ENCODE results near the gene IRS1.
A peak's percentile ranks its signal among the peaks of the same experiment; 100 is the strongest.

IRS1 gene

DNA sequence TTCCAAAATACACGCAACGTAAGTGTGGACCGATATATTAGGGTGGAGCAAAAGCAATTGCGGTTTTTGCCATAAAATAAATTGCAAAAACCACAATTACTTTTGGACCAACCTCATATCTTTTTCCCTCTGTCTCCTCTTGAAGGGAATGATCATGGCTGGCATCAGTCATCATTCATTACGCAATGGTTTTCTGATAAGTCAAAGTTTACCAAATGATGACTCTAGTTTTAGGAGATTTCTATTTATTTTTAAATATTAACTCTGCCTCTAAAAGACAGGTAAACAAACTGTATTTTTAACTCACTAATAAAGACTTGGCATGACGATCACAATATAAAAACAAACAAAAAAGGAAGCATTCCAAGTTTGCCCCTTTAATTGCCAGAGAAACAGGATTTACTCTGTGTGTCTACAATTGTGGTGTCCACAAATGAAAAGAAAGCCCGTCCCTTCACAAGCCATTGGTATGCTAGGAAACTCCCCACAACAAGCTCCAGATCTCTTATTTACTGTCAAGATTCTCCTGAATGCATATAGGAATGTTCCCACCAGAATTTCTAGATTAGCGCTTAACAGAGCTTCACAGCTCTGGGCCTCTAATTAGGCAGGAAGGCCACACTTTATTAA is 61.3 kb downstream of the IRS1 start:
- H3K27ac ChIP-seq, result peak overlapping the region; percentile 73; the same call in 1 of the 2 replicates
- TF ChIP-seq ZFX (IDR thresholded peaks at IDR 0.05), result no peak
- TF ChIP-seq, protein P1, sequence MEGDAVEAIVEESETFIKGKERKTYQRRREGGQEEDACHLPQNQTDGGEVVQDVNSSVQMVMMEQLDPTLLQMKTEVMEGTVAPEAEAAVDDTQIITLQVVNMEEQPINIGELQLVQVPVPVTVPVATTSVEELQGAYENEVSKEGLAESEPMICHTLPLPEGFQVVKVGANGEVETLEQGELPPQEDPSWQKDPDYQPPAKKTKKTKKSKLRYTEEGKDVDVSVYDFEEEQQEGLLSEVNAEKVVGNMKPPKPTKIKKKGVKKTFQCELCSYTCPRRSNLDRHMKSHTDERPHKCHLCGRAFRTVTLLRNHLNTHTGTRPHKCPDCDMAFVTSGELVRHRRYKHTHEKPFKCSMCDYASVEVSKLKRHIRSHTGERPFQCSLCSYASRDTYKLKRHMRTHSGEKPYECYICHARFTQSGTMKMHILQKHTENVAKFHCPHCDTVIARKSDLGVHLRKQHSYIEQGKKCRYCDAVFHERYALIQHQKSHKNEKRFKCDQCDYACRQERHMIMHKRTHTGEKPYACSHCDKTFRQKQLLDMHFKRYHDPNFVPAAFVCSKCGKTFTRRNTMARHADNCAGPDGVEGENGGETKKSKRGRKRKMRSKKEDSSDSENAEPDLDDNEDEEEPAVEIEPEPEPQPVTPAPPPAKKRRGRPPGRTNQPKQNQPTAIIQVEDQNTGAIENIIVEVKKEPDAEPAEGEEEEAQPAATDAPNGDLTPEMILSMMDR (conservative IDR thresholded peaks at IDR 0.05), result no peak

DNA sequence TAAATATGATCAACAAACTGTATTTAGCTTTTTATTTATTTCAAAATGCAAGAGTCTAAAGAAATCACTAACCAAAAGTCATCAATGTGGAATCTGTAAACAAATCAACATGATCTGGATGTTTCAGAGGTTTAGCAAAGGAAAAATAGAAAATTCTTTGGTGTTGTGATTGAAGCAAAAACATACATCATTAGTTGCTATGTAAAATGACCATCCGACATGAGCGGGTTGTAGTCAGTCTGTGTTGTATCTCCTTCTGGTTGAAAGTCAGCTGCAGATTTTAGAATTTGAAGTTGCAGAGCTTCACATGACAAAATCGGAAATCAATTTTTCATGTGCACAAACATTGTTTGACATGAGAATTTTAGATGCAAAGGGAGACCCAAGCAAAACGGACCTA is 63.2 kb downstream of the IRS1 start:
- TF ChIP-seq ZFX (IDR thresholded peaks at IDR 0.05), result no peak
- TF ChIP-seq, protein P1 (conservative IDR thresholded peaks at IDR 0.05), result no peak
- H3K27ac ChIP-seq, result no peak overlapping the region

DNA sequence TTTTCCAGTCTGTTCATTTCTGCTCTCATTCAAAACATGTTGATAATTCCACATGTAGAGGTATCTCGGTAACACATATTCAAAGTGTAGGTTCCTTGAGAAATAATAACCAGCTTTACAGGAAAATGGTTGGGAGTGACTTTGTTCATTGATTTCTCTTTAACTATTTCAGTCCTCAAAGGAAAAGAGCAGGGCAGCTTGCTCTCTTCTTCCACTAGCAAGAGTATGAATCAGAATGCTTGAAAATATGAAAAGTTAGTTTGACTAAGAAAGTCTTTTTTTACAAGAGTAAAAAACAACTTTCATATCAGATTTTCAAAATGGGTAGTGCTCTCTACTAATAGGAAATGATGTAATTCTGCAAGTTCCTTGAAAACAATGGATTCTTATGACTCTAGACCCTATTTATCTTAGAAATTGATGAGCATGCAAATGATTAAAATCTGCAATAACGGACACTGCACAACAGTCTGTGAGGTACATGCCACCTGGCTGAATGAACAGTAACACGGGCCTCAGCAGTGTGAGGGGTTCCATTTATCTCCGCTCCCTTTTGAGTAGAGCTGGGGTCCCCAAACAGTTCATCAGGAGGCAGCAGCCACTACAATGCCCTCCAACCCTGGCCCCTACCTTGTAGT is 65.6 kb downstream of the IRS1 start:
- TF ChIP-seq, protein P1 (conservative IDR thresholded peaks at IDR 0.05), result no peak
- TF ChIP-seq ZFX (IDR thresholded peaks at IDR 0.05), result no peak
- no peak overlapping the region for H3K27ac ChIP-seq

DNA sequence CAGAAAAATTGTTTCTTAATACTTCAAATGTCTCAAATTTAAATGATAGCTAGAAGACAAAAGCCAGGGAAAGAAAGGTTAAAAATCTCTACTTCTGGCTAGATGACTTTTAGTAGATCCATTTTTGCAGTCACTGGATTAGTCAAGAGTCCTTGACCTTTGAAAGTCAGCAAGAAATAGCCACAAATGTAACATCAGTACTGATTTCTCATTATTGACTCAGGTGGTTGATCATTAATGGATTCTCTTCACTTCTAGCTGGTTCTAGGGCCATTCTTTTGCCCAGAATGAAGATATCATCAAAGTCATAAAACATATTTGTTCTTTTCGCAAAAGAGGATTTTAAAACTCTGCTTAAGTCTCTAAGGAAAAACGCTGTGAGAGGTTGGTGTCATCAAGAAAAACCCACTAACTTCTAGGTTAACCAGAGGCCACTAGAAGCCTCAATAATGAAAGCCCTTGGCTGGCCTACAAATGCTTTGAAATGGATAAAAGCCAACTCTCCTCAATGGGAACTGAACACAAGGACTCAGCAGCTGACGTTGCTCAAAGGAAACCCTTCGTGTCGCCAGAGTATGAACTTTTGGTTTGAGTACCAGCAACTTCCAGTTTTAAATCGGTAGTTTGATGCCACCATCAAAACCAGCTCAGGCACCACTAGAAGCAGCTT is 66.3 kb downstream of the IRS1 start:
- no peak for TF ChIP-seq ZFX (IDR thresholded peaks at IDR 0.05)
- no peak overlapping the region for H3K27ac ChIP-seq

DNA sequence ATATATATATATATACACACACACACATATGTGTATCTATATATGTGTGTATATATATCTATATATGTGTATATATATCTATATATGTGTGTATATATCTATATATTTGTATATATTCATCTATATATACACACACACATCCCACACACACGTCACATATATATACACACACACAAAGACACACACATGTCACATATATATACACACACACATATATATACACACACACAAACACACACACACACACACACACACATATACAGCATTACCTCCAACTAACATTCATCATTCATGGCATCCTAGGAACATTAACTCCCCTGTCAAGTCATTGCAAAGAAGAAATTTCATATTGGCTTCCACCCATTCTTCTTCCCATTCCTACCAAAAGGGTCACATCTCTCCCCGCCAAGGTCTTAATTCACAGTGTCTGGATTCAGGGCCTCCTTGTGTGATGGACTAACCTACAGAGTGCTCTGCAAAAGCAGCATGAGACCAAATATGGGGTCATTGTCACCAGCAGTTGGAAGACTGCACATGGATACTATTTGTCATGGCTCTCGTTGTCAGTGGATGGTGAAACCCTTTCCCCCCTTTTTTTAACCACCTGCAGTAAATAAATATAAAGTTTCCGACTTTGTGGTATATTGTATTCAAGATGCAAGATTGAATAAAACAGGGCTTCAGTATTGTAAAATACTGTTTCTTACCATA is 67.0 kb downstream of the IRS1 start:
- H3K27ac ChIP-seq, result no peak overlapping the region

DNA sequence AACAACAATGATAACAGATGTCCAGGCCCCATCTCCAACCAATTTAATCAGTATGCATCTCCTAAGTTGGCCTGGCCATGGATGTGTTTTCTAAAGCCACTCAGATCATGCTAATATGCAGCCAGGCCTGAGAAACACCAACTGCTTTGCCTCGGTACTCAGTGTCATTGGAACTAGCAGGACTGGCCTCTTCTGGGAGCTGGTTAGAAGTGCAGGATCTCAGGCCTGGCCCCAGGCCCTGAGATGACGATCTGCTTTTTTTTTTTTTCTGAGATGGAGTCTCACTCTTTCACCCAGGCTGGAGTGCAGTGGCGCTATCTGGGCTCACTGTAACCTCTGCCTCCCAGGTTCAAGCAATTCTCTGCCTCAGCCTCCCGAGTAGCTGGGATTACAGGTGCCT is 69.1 kb downstream of the IRS1 start:
- TF ChIP-seq, protein P1 (conservative IDR thresholded peaks at IDR 0.05), result no peak
- H3K27ac ChIP-seq, result no peak overlapping the region

More for the DNA sequence above, 67.0 kb downstream of the IRS1 start:
- TF ChIP-seq ZFX (IDR thresholded peaks at IDR 0.05), result no peak
- TF ChIP-seq, protein P1 (conservative IDR thresholded peaks at IDR 0.05), result no peak

DNA sequence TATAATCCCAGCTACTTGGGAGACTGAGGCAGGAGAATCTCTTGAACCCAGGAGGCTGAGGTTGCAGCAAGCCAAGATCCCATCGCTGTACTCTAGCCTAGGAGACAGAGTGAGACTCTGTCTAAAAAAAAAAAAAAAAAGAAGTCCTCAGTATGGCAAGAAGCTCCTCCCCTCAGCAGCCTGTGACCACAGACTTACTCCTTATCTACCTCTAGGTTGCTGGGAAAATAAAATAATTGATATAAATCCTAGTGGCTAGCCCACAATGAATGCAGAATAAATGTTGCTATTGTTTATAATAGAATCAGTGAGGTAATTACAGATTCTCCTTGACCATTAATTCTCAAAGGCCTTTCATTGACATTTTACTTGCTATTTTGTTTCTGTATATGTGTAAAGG is 70.6 kb downstream of the IRS1 start:
- no peak overlapping the region for H3K27ac ChIP-seq

More for the DNA sequence above, 70.6 kb downstream of the IRS1 start:
- no peak for TF ChIP-seq ZFX (IDR thresholded peaks at IDR 0.05)
- TF ChIP-seq, protein P1 (conservative IDR thresholded peaks at IDR 0.05), result no peak

All from C4-2B (cell line).